NCI-H1092 treated with DMSO at 0.1 percent for 48 hours (cell line): ENCODE measurements around the gene RNF157.

Experiments used
- DNase-seq: peaks from one replicate; lab custom pipeline; 2025; lab: John Stamatoyannopoulos, UW

RNF157 gene

GRCh38 chr17:76123749-76124581, 116.3 kb downstream of the RNF157 start:
- no peak for DNase-seq

- no peak for DNase-seq
Measured at GRCh38 chr17:76123191-76123499, 117.1 kb downstream of the RNF157 start.

GRCh38 chr17:76122431-76123190, 117.7 kb downstream of the RNF157 start:
- DNase-seq = no peak

- no peak for DNase-seq
Measured at GRCh38 chr17:76121932-76122430, 118.3 kb downstream of the RNF157 start.

GRCh38 chr17:76120658-76121008, 119.7 kb downstream of the RNF157 start:
- DNase-seq = no peak

- no peak for DNase-seq
Measured at GRCh38 chr17:76119409-76120371, 120.6 kb downstream of the RNF157 start.

- no peak for DNase-seq
Measured at GRCh38 chr17:76115138-76115754, 125.0 kb downstream of the RNF157 start.

GRCh38 chr17:76111956-76112355, 128.3 kb downstream of the RNF157 start:
- DNase-seq = no peak

- no peak for DNase-seq
Measured at GRCh38 chr17:76107509-76107908, 132.8 kb downstream of the RNF157 start.

GRCh38 chr17:76106703-76107102, 133.6 kb downstream of the RNF157 start:
- no peak for DNase-seq

GRCh38 chr17:76104896-76105231, 135.4 kb downstream of the RNF157 start:
- no peak for DNase-seq

- no peak for DNase-seq
Measured at GRCh38 chr17:76104140-76104895, 136.0 kb downstream of the RNF157 start.

- DNase-seq = peak; percentile 94
Measured at GRCh38 chr17:76103274-76104139, 136.8 kb downstream of the RNF157 start, which contains the start of gene EXOC7. Gene EXOC7, minus strand, starts transcription at chr17:76103787. Its CDS starts 95 bp downstream, at chr17:76103692.

- DNase-seq = no peak
Measured at GRCh38 chr17:76102944-76103273, 137.4 kb downstream of the RNF157 start.

GRCh38 chr17:76097716-76098295, 142.5 kb downstream of the RNF157 start:
- DNase-seq = no peak

- no peak for DNase-seq
Measured at GRCh38 chr17:76095943-76096342, 144.3 kb downstream of the RNF157 start.

GRCh38 chr17:76094046-76094445, 146.2 kb downstream of the RNF157 start:
- no peak for DNase-seq

- no peak for DNase-seq
Measured at GRCh38 chr17:76092526-76093413, 147.5 kb downstream of the RNF157 start.
